SK-N-SH (cell line): ENCODE results near the gene HECTD3. TPM values are rescaled to one million over a fixed set of nuclear protein-coding genes. Genes with fewer than 3 reads are reported as not detected.

Experiments
- CTCF ChIA-PET: fragments of 300-600, 350-600 bp; formaldehyde crosslinking; extraction: SDS; loops from one replicate; lab custom pipeline; 2021; lab: Yijun Ruan, JAX
- POLR2A ChIA-PET: fragments of 350-600 bp; sonication (Branson Sonifier 250); formaldehyde crosslinking; extraction: SDS; loops from one replicate; lab custom pipeline; 2020; ENCODE audit warnings: antibody characterized with exemption, inconsistent platforms; lab: Yijun Ruan, JAX
- DNase-seq: peaks from one replicate; pipeline ENCODE4 v3.0.0; 2012
- H2AFZ ChIP-seq: fragments of 200-600 bp; sonication (generic); 2 replicates; pipeline ENCODE4 v1.8.1; 2016; ENCODE audit warnings: antibody characterized with exemption, mild to moderate bottlenecking, low read depth
- H3F3A ChIP-seq: fragments of 200-600 bp; sonication (generic); replicated peaks from 2 replicates; pipeline ENCODE3; 2016; ENCODE audit warnings: antibody characterized with exemption, mild to moderate bottlenecking; ENCODE audit not compliant: insufficient read depth
- H3K27ac ChIP-seq, 2 experiments: fragments of 200-500 bp in 1 of 2; fragments of 200-600 bp in 1 of 2; sonication (Bioruptor generic) in 1 of 2; sonication (generic), shearing (Covaris generic) in 1 of 2; 2 replicates each; pipeline versions ENCODE4 v1.5.1 to v1.6.1; 2014 to 2016; ENCODE audit warnings: low read depth in 2 of 2, inconsistent platforms in 1 of 2, low read length in 1 of 2, mild to moderate bottlenecking in 1 of 2, mixed read lengths in 1 of 2
- H3K27me3 ChIP-seq: fragments of 200-600 bp; sonication (generic), shearing (Covaris generic); 2 replicates; pipeline ENCODE4 v1.6.1; 2016; ENCODE audit warnings: mixed run types; ENCODE audit not compliant: insufficient read depth
- H3K36me3 ChIP-seq, 2 experiments: fragments of 200-500 bp in 1 of 2; fragments of 200-600 bp in 1 of 2; sonication (Bioruptor generic) in 1 of 2; sonication (generic) in 1 of 2; replicated peaks in 1 of 2; 2 replicates each; pipeline versions ENCODE3 to v1.5.1; 2014 to 2016; ENCODE audit warnings: low read length in 1 of 2, mild to moderate bottlenecking in 1 of 2; ENCODE audit not compliant: insufficient read depth in 2 of 2, control insufficient read depth in 1 of 2
- H3K4me1 ChIP-seq, 2 experiments: fragments of 200-500 bp in 1 of 2; fragments of 200-600 bp in 1 of 2; sonication (Bioruptor generic) in 1 of 2; sonication (generic), shearing (Covaris generic) in 1 of 2; 2 replicates each; pipeline versions ENCODE4 v1.5.1 to v1.6.1; 2014 to 2016; ENCODE audit warnings: low read depth in 1 of 2, low read length in 1 of 2, mixed run types in 1 of 2; ENCODE audit not compliant: insufficient read depth in 2 of 2, control insufficient read depth in 1 of 2
- H3K4me2 ChIP-seq: fragments of 200-600 bp; sonication (generic), shearing (Covaris generic); 2 replicates; pipeline ENCODE4 v1.6.1; 2017; ENCODE audit warnings: mixed run types
- H3K4me3 ChIP-seq, 2 experiments: fragments of 200-500 bp in 1 of 2; fragments of 200-600 bp in 1 of 2; sonication (Bioruptor generic) in 1 of 2; sonication (generic), shearing (Covaris generic) in 1 of 2; 2 replicates each; pipeline versions ENCODE4 v1.5.1 to v1.8.1; 2014 to 2016; ENCODE audit warnings: low read depth in 2 of 2, inconsistent platforms in 1 of 2, low read length in 1 of 2, mild to moderate bottlenecking in 1 of 2, mixed read lengths in 1 of 2, moderate library complexity in 1 of 2
- H3K79me2 ChIP-seq: fragments of 200-600 bp; sonication (generic); 2 replicates; pipeline ENCODE4 v1.8.1; 2017; ENCODE audit warnings: mild to moderate bottlenecking; ENCODE audit not compliant: insufficient read depth
- H3K9ac ChIP-seq: fragments of 200-600 bp; sonication (generic); 2 replicates; pipeline ENCODE4 v1.6.1; 2017; ENCODE audit warnings: mixed run types
- H3K9me2 ChIP-seq: fragments of 200-600 bp; sonication (generic); 2 replicates; pipeline ENCODE4 v1.6.1; 2017; ENCODE audit warnings: mixed run types
- H3K9me3 ChIP-seq: fragments of 200-600 bp; sonication (generic); 2 replicates; pipeline ENCODE4 v1.6.1; 2017; ENCODE audit warnings: mixed run types, mild to moderate bottlenecking, moderate library complexity
- H4K20me1 ChIP-seq: fragments of 200-600 bp; sonication (generic); 2 replicates; pipeline ENCODE4 v1.6.1; 2017; ENCODE audit warnings: mild to moderate bottlenecking, mixed run types; ENCODE audit not compliant: insufficient read depth
- CHD2 ChIP-seq: fragments of 150-350 bp; IDR thresholded peaks from 2 replicates; pipeline ENCODE4 v1.6.1; 2018; ENCODE audit warnings: low read length; ENCODE audit not compliant: partially characterized antibody
- ELF1 ChIP-seq: IDR thresholded peaks from 2 replicates; pipeline ENCODE4 v1.4.0; 2012
- EP300 ChIP-seq, 2 experiments: IDR thresholded peaks; 2 replicates each; pipeline versions ENCODE4 v1.4.0 to v1.6.1; 2012; ENCODE audit warnings: borderline replicate concordance in 1 of 2, low read depth in 1 of 2, low read length in 1 of 2
- FOSL2 ChIP-seq: IDR thresholded peaks from 2 replicates; pipeline ENCODE4 v1.4.0; 2012; ENCODE audit warnings: low read depth, mild to moderate bottlenecking, moderate library complexity, borderline replicate concordance
- MEF2A ChIP-seq: IDR thresholded peaks from 2 replicates; pipeline ENCODE4 v1.4.0; 2012; ENCODE audit warnings: low read depth, borderline replicate concordance
- MXI1 ChIP-seq: IDR thresholded peaks from 2 replicates; pipeline ENCODE4 v1.6.1; 2012; ENCODE audit warnings: mild to moderate bottlenecking, low read depth, low read length, improper control_type of control experiment
- NFIC ChIP-seq: IDR thresholded peaks from 2 replicates; pipeline ENCODE4 v1.4.0; 2012; ENCODE audit warnings: borderline replicate concordance
- NRF1 ChIP-seq: IDR thresholded peaks from 2 replicates; pipeline ENCODE4 v1.6.1; 2012; ENCODE audit warnings: low read depth, mild to moderate bottlenecking, low read length
- POLR2AphosphoS5 ChIP-seq: IDR thresholded peaks from 2 replicates; pipeline ENCODE4 v1.6.1; 2012; ENCODE audit warnings: low read depth, low read length
- RAD21 ChIP-seq: IDR thresholded peaks from 2 replicates; pipeline ENCODE4 v1.6.1; 2012; ENCODE audit warnings: mild to moderate bottlenecking, low read length
- RCOR1 ChIP-seq: fragments of 150-350 bp; IDR thresholded peaks from 2 replicates; pipeline ENCODE4 v1.6.1; 2017; ENCODE audit warnings: antibody characterized with exemption, low read length
- SIN3A ChIP-seq: IDR thresholded peaks from 2 replicates; pipeline ENCODE4 v1.6.1; 2012; ENCODE audit warnings: low read depth, mild to moderate bottlenecking, low read length, moderate library complexity, borderline replicate concordance
- SMC3 ChIP-seq: IDR thresholded peaks from 2 replicates; pipeline ENCODE4 v1.6.1; 2012; ENCODE audit warnings: low read depth, low read length, improper control_type of control experiment
- TAF1 ChIP-seq: IDR thresholded peaks from 2 replicates; pipeline ENCODE4 v1.6.1; 2012; ENCODE audit warnings: low read depth, mild to moderate bottlenecking, low read length, moderate library complexity, borderline replicate concordance
- TCF12 ChIP-seq: IDR thresholded peaks from 2 replicates; pipeline ENCODE4 v1.4.0; 2012
- YY1 ChIP-seq: IDR thresholded peaks from 2 replicates; pipeline ENCODE4 v1.4.0; 2012; ENCODE audit warnings: low read depth, mild to moderate bottlenecking
- WGBS: methylation state at CpG from one replicate; pipeline ENCODE4 v1.1.6; 2017; ENCODE audit warnings: low lambda C conversion rate; 5-methylcytosine and 5-hydroxymethylcytosine counted together
- polyA plus RNA-seq, 3 experiments: library from polyadenylated mRNA; depleted of rRNA; stranded (reverse); fragments of >200 nt; gene quantifications; 2 replicates each; pipeline ENCODE4 v1.2.3, GENCODE V29; 2012
- TF ChIP-seq, protein P1 (sequence below): IDR thresholded peaks from 2 replicates; pipeline ENCODE4 v1.4.0; 2012; ENCODE audit warnings: low read depth
- TF ChIP-seq, protein P2 (sequence below): IDR thresholded peaks from 2 replicates; pipeline ENCODE4 v1.4.0; 2012; ENCODE audit warnings: low read depth, borderline replicate concordance

HECTD3 gene
- 39.3 and 44.2 TPM in 2 replicates for polyA plus RNA-seq (2012; rRNA removed)
- polyA plus RNA-seq (2012; cell fraction: cytosol; rRNA removed), result 24.8 and 25.4 TPM in 2 replicates
- 111 and 121 TPM in 2 replicates for polyA plus RNA-seq (2012; cell fraction: nucleus; rRNA removed)

DNA sequence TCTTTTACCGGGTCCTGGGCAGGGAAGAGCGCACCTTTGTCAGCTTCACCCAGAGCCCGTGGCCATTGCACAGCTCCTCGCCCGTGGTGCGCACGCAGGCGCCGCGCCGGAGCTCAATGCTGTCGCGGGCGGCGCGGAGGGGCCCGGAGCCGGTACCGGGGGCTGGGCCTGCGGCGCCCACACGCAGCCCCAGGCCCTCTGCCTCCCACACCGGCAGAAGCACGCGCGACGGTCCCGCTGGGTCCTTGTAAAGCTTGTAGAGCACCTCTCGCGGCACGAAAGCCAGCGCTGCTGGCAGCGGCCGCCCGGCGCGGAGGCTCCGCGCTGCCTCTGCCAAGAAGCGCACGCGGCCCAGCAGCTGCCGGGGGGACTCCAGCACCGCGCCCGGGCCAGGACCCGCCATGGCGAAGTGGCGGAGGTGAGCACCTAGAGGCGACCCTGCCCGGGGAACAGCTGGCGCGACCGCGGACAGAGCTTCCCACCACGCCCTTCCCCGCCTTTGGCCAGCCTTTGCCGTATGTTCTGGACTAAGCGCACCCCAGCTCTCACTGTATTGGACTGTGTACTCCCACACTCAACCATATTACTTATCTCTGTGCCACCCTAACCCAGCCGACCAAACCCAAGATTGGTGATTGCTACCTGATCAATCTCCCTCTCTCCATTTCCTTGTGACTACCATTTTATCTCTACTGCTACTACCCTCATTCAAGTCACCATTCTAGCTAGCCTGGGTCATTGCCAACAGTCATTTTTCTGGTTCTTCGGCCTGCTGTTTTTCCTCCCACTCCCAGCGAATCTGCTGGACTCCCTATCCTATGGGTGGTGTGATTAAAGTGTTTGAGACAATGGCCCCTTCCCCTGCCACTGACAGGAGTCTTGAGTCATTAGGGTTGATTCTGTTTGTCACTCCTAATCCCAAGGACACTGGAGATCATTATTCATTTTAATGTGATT is at the start of gene HECTD3:
Gene HECTD3, minus strand, starts transcription at position 470 of the 957 bp plus-strand sequence. Its CDS starts 67 bp downstream, at position 403.
- Histone ChIP-seq H3K9ac (peak within 1 kb of the TSS; percentile 86), H3K36me3 (peaks cover 6 to 48% of the 10 kb centered on the region in 2 experiments), H4K20me1 (no peaks in the 10 kb centered on the region), H3K9me3 (no peaks in the 10 kb centered on the region), H3K9me2 (no peaks in the 10 kb centered on the region), H3K27ac (peak within 1 kb of the TSS; percentile 69 to 87), H3K4me3 (peak within 1 kb of the TSS; percentile 93 to 96), H3K79me2 (peaks cover 39% of the 10 kb centered on the region; the same call in 1 of the 2 replicates), H3K4me1 (peaks cover 6 to 36% of the 10 kb centered on the region in 2 experiments), H3K27me3 (no peaks in the 10 kb centered on the region), H3K4me2 (peak within 1 kb of the TSS; percentile 99), H3F3A (peaks cover 5% of the 10 kb centered on the region), H2AFZ (peak within 1 kb of the TSS; percentile 100)
- peak; percentile 88 for DNase-seq
- CTCF ChIA-PET, result interaction anchor here (0.6 to 13.4 kb wide), 19 partner anchors 8 to 482 kb away, joined by 3 to 470 read pairs (median 4); partner anchors contain the start of genes BTBD19 and PTCH2
- TF ChIP-seq MXI1, result peak; percentile 74
- TF ChIP-seq YY1, result no peak; the same call in none of the 2 replicates
- TF ChIP-seq FOSL2, result no peak
- no peak for TF ChIP-seq ELF1
- TF ChIP-seq RCOR1, result no peak
- TF ChIP-seq EP300 (IDR thresholded peaks at IDR 0.05; ENCODE audit: borderline replicate concordance in 1 of 2, low read depth in 1 of 2, low read length in 1 of 2), result peak in 1 of 2 experiments; percentile 8; a peak in 1 of 4 replicates
- TF ChIP-seq MEF2A, result no peak
- peak; percentile 90 for TF ChIP-seq SIN3A
- no peak for TF ChIP-seq CHD2
- TF ChIP-seq, protein P1, sequence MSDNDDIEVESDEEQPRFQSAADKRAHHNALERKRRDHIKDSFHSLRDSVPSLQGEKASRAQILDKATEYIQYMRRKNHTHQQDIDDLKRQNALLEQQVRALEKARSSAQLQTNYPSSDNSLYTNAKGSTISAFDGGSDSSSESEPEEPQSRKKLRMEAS, result no peak
- TF ChIP-seq, protein P2, sequence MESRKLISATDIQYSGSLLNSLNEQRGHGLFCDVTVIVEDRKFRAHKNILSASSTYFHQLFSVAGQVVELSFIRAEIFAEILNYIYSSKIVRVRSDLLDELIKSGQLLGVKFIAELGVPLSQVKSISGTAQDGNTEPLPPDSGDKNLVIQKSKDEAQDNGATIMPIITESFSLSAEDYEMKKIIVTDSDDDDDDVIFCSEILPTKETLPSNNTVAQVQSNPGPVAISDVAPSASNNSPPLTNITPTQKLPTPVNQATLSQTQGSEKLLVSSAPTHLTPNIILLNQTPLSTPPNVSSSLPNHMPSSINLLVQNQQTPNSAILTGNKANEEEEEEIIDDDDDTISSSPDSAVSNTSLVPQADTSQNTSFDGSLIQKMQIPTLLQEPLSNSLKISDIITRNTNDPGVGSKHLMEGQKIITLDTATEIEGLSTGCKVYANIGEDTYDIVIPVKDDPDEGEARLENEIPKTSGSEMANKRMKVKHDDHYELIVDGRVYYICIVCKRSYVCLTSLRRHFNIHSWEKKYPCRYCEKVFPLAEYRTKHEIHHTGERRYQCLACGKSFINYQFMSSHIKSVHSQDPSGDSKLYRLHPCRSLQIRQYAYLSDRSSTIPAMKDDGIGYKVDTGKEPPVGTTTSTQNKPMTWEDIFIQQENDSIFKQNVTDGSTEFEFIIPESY, result no peak
- TF ChIP-seq RAD21, result 0 out of 2 replicates have a peak, but pooled peaks have one; percentile 1
- TF ChIP-seq NRF1, result peak; percentile 19; the same call in 1 of the 2 replicates
- no peak for TF ChIP-seq NFIC
- no peak for TF ChIP-seq TCF12
- TF ChIP-seq TAF1, result peak; percentile 38; the same call in 1 of the 2 replicates
- no peak for TF ChIP-seq POLR2AphosphoS5
- peak; percentile 8; the same call in 1 of the 2 replicates for TF ChIP-seq SMC3
- POLR2A ChIA-PET, result interaction anchor here (0.6 to 4.6 kb wide), 15 partner anchors 87 to 511 kb away, joined by 3 to 50 read pairs (median 4); partner anchors contain the start of genes MUTYH, PLK3, PRDX1 and PTCH2
- 3% methylated on average over 16 of the region's 62 CpGs for WGBS
